ENCODE measurements around the gene WRAP53.

DNA sequence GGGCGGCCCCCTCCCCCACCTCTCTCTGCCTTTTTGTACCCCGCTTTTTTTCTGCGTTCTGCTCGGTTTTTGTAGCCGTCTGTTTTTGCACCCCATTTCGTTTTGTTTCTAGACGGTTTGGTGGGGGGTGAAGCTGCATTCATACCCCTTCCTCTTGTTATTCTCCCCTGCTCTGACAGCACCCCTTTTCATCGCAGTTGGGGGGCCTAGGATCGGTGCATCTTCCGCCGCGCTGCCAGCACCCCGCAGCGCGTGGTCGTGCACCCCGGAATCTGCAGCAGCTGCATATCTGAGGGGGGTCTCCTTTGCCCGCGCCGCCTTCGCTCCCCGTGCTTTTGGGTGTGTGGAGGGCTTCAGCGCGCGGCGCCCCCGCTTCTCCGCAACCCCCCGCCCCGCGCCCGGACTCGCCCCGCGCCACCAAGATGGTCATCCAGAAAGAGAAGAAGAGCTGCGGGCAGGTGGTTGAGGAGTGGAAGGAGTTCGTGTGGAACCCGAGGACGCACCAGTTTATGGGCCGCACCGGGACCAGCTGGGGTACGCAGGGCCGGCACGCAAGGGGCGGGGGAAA lies 37.1 kb upstream of the WRAP53 start:
- no peak for TF ChIP-seq ARNTL (CRISPR knock-in tag; IDR thresholded peaks at IDR 0.05; ENCODE audit: borderline replicate concordance, low read depth)
- TF ChIP-seq PPARA (CRISPR knock-in tag; IDR thresholded peaks at IDR 0.05; ENCODE audit: borderline replicate concordance): no peak
- no peak for TF ChIP-seq GLIS3 (CRISPR knock-in tag; IDR thresholded peaks at IDR 0.05)
- no peak for TF ChIP-seq ISL1 (CRISPR knock-in tag; IDR thresholded peaks at IDR 0.05)
- no peak for TF ChIP-seq PATZ1 (CRISPR knock-in tag; IDR thresholded peaks at IDR 0.05; ENCODE audit: borderline replicate concordance)
- no peak for TF ChIP-seq ZNF70 (CRISPR knock-in tag; IDR thresholded peaks at IDR 0.05)
- no peak for TF ChIP-seq BACH2 (CRISPR knock-in tag; IDR thresholded peaks at IDR 0.05; ENCODE audit: borderline replicate concordance)
